Globus pallidus (tissue), 1 donor: ENCODE results near the gene CDC42BPG.
A peak's percentile ranks its signal among the peaks of the same experiment; 100 is the strongest.
"Not testable (repeated sequence)": the region's sequence is repeated elsewhere in the genome, so short reads cannot be mapped to it uniquely, and the experiment has no call there.

ENCODE experiments used
- DNase-seq: peaks from one replicate; pipeline ENCODE4 v3.0.0-alpha.2; 2015; ENCODE audit warnings: low spot score

Gene CDC42BPG

DNA sequence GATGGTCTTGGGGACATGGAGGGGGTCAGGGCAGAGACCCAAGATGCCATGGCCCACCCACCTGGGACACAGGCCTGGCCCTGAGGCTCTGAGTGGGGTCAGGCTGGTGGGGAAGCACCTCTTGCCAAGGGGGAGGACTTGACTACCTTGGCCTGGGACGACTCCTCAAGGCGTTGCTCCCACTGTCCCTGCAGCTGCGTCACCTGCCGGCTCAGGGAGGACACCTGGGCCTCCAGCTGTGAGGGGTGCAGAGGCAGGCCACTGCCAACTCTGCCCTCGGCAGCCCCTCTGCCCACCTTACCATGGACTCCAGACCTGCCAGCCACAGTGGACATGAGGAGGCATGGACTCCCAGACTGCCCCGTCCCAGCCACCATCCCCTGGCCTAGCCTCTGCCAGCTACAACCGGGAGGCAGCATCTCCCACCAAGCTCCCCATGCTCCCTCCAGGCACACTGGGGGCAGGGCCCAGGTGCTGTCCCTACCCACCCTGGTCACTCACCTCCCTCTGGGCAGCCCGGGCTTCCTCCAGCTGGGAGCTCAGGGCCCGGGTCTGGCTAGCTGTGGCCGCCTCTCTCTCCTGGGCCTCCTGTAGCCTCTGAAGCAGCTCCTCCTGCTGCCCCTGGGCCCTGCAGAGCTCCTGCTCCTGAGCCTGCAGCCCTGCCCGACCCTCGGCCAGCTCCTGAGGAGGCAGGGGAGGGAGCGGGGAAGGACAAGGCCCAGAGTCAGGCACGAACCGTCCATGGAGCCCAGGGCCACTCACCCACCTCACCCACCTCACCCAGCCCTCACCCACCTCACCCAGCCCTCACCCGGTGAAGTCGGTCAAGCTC lies 8.6 kb downstream of the CDC42BPG start:
- no peak for DNase-seq

DNA sequence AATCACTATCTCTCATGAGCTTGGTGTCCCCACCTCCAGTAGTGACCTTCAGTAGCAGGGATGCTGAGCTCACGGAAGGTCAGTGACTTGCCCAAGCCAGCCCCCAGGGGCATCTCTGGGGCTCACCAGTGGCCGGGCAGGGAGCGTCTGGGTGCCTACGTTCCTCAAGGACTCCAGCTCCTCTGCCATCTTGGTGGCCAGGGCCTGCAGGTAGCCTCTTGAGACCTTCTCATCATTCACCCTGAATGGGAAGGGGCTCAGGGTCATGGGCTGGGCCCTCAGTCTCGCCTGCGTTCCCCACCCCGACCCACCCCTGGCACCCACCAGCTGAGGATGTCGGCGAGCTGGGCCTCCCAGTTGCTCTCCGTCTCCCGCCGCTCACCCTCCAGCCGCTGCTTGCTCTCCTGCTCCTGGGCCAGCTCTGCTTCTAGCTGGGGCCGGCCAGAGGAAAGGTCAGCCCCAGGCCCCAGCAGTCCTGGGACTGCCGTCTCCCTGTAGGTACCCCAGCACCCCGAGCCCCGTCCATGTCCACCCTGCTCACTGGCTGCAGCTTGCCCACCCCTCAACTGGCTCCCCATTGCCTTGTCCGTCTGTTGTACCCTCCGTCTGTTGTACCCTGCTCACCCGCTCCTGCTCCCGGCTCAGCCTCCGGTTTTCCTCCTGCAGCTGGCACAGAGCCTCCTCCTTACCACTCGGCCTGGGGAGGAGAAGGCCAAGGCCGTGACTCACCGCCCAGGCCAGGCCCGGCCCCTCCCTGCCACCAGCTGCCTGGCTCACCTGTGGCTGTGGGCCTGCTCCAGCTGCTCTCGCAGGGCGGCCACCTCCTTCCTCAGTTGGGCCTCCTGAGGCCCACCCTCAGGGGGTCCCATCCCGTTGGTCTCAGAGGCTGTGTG lies 9.5 kb downstream of the CDC42BPG start:
- no peak for DNase-seq

DNA sequence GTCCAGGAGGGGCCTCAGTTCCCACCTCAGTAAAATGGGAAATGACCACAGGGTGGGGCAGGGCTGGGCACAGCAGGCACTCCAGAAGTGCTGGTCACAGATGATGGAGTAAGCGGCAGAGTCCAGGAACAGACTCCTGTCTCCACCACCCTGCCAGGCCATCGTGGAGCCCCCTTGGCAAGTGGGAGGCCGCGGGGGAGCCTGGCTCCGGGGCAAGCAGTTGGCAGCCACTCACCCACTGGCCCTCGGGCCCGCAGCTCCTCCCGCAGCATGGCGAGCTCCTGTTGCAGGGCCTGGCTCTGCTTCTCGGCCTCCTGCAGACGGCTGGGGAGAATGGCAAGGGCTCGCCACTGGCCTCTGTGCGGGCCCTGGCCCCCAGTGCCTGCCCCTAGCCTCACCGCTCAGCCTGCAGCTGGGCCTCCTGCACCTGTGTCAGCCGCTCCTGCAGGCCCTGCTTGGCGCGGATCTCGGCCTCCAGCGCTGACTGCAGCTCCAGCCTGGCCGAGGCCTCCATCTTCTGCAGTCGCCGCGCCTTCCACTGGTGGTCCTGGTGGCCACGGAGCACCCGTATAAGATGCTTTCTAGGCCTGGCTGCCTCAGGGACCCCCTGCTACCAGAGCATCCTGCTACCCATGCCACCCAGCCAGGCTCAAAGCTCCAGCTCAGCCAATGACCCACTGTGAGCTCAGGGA lies 10.3 kb downstream of the CDC42BPG start:
- DNase-seq = no peak

DNA sequence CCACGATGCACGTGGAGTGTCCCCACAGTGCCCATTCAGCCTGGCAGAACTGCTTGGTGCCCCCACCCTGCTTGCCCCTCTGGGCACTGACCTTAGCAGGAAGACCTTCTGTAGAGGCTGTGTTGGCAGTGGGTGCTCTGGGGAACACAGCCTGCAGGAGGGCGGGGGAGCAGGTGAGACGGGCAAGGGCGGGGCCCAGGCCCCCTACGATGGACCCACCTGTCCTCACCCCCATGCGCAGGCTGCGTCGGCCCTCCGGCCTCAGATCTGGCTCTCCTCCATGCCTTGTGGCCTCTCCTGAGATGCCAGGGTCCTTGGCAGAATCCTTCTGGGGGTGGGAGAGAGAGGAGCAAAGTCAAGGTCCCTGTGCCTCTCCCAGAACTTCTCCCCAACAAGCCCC lies 10.9 kb downstream of the CDC42BPG start:
- DNase-seq = no peak

DNA sequence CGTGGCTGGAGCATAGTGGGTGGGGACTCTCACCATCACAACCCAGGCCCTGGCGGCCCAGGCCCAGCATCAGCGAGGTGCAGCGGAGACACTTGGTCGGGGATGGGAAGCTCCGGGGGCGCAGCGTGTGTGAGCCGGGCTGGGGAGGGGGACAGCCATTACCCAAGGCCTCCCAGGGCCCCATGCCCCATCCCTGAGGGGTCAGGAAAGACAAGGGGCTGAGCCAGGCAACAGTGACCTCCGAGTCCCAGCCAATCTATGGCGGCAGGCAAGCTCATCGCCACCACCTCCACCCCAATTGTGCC lies 11.3 kb downstream of the CDC42BPG start:
- no peak for DNase-seq

DNA sequence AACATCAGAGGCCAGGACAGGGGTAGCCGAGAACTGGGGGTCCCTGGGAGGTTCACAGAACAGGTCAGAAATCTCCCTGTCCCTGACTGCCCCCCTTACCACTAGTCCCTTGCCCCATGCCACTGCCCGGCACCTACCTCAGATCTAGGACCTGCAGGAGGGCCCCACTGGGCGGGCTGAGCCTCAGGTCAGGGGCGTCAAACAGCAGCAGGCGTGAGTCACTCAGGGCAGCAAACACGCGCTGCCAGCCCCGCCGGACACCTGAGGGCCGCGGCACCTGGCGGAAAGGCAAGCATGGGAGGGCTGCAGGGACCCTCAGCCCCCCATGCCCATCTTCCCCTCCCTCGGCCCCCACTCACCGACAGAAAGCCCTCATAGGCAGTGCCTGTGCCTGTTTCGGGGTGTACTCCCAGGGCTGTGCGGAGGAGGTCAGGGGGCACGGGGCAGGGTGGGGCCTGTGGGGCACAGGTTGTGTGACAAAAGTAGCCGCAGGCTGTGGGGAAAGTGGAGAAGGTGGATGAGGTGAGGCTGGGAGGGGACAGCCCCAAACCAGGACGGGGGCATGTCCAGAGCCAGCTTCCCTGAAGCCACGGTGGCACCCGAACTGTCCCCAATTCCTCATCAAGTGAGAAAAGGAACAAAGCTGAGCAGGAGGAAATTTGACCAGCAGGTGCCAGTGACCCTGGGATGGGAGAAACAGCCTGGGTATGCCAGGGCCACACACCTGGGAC lies 11.8 kb downstream of the CDC42BPG start:
- no peak for DNase-seq

DNA sequence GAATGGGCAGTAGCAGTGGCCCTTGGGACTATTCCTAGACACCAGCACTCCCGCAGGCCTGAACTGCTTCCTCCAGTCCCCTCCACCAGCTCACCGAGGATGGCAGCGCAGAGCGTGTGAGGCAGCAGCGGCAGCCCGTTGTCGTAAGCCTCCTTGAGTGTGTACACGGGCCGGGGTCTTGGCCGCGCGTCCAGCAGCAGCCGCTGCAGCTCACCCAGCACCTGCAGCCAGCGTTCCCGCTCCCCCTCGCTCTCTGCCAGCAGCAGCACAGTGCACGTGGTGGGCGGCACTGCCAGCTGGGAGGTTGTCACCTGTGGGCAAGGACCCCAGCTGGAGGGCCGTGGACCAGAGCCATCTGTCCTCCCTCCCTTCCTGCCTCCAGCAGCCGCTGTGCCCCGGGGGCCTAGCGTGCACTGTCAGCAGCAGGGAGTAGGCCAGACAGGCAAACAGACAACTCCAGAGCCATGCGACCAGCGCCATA lies 13.0 kb downstream of the CDC42BPG start:
- no peak for DNase-seq

DNA sequence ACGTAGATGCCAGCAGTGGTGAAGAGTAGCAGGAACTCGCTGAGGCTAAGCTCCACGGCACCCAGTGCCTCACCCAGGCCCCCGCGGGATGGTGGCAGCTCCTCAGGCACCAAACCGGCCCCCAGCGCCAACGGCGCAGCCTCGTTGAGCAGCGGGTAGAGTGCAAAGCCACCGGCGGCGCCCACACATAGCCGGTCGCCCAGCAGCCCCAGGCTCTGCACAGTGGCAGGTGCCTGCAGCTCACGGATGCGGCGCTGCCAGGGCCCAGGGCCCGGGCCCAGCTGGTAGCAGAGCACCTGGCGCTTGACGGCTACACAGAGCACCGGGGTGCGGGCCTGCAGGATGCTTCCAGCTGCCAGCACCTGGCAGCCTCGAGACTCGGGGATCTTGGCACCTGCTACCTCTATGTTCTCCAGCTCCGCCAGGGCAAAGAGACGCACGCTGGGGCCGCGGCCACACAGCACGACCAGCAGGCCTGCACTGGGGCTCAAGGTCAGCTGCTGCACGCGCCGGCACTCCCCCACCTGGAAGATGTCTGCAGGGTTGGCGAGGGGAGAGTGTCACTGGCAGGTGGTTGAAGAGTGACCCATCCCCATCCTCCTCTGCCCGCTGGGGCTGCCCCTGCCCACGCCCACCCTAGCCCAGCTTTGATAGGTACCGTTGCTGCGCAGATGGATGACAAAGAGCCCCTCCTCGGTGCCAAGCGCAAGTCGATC lies 14.8 kb downstream of the CDC42BPG start:
- no peak for DNase-seq

DNA sequence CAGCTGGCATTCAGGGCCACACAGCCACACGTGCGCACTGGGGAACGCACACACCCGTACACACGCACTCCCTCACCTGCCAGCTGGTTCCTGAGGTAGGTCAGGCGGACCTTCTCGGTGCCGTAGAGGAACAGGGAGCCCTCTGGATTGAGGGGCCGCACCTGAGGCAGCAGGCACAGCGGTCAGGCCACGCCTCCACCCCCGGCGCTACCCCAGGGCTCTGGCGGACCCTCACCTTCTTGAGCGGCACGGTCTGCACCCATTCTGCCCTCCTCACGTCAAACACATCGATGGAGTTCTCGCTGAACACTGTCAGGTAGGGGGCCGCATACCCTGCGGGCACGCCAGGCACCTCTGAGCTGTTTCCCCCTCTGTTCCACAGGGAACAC lies 17.0 kb downstream of the CDC42BPG start:
- no peak for DNase-seq

DNA sequence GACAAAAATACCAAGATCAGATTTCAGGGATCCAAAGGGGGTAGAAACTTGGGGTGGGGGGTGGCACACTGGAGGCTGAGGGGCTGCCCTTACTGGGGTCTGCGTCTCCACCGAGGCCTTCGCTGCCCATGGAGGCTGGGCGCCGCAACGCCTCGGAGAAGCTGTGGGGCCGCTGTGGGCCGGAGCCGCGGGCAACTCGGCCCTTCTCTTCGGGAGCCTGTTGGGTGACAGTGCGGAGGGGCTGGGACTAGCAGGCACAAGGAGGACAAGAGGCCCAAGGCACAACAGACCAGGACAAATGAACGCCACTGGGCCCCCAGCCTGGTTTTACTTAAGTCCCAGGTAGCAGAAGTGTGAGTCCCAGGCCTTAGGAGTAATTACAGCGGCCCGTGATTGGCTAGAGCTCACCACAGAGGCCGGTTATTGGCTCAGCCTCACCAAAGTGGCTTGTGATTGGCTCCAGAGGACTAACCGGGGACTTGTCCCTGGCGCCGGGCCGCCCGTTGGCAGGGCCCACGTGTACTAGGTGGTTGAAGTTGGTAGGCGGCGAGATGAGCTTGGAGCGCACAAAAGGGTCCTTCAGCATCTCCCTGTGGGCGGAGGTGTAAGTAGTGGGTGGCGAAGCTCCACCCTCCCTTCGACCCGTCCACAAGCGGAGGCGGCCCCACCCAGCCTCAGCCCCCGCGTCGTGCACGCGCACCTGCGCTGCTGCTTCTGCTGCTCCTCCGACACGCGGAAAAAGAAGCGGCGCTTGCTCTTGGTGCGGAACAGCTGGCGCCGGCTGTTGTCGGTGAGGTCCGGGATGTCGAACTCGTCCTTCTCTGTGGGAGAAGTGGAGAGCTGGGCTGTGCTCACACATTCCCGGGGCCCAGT lies 17.6 kb downstream of the CDC42BPG start:
- DNase-seq = no peak

DNA sequence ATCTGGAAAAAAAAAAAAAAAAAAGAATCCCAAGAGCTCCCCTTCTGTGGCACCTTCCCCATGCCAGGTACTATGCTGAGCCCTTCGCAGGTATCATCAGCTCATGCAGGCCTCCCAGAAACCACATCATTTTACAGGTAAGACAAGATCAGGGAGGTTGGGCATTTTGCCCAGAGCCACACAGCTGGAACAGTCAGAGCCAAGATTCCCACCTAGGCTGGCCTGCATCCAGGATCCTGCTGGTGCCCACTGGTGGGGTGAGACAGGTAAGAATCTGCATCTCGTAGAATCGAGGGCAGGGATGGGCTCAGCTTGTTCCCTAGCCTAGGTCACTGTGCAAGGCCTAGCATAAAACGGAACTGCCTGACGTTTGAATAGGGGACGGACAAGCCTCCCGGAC lies 18.4 kb downstream of the CDC42BPG start:
- no peak for DNase-seq

DNA sequence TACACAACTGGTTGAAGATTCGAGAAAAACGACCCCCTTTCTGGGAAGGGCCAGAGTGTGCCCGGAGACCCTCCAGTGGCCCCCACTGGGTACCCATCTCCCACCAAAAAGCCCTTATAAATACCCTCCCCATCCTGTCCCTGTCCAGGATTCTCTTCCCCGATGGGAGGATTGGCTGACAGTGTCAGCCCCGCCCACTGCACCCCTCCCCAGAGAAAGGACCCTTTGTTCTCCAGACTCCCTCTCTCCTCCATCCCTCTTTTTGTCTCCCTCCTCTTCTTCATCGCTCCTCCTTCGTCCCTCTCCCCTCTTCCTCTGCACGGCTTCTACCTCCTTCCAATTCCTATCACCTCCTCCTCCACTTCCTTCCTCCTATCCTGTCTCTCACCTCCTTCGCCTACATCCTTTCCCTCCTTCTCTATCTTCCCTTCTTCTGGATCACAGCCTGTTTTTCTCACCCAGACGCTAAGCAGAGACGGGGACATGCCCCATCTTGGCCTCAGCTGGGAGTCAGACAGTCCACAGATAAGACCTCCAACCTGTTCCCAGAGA lies 20.8 kb downstream of the CDC42BPG start:
- no peak for DNase-seq

DNA sequence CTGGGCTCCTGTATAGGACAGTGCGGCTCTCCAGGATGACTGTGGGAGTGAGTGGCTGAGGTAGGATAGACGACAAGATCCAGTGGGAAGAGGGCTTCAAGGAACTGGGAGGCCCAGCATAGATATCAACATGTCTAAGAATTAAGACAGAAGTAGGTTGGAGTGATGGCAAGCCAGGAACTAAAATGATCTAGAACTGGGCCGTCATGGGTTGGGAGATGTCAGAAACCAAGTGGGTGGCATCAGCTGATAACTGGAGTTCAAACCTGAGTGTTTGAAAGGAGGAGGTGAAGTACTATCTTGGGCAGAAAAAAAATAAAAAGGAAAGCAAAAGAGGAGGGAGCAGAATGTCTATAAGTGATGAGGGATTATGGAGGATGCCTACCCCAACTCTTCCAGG lies 27.0 kb downstream of the CDC42BPG start:
- DNase-seq = no peak

DNA sequence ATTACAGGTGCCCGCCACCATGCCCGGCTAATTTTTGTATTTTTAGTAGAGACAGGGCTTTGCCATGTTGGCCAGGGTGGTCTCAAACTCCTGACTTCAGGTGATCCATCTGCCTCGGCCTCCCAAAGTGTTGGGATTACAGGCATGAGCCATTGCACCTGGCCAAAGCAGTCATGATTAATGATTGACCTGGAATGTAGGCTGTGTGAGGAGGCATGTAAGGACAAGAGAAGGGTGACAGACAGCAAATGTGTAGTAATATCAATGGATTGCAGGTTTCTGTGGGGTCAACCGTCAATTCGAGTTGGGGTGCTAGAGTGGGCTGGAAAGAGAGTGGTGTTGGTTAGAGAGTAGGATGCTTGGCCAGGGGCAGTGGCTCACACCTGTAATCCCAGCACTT lies 29.0 kb downstream of the CDC42BPG start:
- not testable (repeated sequence) for DNase-seq

DNA sequence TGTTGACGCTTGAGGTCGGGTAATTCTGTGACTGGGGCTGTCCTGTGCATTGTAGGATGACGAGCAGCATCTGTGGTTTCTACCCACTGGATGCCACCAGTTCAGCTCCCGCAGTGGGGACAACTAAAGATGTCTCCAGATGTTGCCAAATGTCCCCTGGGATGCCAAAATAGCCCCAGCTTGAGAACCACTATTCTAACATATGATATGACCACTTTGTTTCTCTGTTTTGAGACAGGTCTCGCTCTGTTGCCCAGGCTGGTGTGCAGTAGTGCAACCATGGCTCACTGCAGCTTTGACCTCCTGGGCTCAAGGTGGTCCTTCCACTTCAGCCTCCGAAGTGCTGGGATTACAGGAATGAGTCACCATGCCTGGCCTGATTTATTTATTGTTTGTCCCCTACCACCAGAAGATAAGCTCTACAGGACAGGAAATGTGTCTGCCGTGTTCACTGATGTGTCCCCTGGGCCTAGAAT lies 29.7 kb downstream of the CDC42BPG start:
- no peak for DNase-seq

DNA sequence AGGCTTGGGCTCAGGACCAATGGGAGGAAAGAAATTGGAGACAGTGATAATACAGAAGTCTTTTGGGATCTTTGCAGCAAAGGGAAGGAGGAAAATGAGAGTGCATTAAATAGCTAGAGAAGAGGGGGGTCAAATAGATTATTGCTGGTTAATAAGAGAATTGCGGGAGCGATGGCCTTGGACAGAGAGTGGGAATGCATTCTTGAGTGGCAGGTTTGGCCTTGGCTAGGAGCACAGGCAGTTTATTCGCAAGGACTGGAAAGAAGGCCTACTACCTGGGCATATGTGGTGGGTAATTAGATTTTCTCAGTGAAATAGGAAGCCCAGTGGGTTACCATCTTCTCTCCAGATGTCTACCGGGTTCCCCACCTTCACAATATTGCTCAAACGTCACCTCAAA lies 30.6 kb downstream of the CDC42BPG start:
- no peak for DNase-seq

DNA sequence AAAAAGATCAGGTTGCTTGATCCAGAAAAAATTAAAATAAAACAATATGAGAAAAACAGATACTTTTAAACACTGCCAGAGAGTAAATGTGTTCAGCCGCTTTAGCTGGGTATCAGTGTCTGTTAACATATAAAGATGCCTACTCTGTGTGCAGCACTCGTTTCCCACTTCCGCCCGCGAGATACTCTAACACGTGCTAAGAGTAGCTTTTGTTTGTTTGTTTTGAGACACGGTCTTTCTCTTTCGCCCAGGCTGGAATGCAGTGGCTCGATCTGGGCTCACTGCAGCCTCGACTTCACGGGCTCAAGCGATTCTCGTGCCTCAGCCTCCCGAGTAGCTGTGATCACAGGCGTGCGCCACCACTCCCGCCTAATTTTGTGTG lies 33.6 kb downstream of the CDC42BPG start:
- no peak for DNase-seq

DNA sequence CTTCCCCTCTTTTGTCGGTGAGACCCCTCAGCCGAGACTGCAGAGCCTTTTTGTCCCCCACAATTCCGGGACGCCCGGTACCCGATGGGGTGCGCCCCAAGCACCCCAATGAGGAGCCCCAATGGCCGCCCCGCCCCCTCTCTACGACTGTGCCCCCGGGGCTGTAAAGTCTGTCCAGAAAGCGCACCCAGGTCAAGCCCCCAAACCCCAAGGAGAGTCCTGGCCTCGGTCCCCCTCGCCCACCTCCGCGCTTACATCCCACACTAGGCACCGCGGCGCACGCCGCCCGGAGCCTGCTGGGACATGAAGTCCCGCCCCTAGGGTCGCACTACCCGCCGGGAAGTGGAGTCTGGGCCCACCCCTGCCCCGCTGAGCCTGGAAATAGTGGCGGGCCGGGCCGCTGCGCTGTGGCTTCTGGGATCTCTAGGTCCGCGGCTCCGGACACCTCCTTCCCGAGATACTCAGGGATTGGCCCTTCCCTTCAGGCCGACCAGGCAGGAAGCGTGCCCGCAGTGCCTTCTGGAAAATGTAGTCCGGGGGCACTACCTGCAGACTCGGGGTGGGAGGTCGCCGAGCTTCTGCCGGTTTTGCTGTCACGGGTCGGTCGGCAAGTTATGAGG lies 34.1 kb downstream of the CDC42BPG start, which contains the start of gene MEN1:
MEN1 (minus strand) TSS at position 281 of the 620 bp plus-strand sequence. CDS start 442 bp downstream, outside the sequence.
- DNase-seq = peak; percentile 96

DNA sequence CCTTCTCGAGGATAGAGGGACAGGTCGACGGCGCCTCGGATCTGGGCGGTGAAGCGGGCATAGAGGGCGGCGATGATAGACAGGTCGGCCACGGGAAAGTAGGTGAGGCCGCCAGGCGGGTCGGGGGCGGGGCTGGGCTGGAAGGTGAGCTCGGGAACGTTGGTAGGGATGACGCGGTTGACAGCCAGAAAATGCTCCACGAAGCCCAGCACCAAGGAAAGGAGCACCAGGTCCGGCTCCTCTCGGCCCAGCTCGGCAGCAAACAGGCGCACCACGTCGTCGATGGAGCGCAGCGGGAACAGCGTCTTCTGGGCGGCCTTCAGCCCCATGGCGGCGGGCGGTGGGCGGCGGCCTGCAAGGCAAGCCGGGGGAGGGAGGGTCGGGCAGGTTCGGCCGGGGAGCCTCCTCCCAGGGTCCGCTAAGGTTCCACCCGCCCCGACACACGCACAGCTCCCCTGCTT lies 34.6 kb downstream of the CDC42BPG start:
- DNase-seq = no peak
